ENCODE results near the gene OMA1. TPM values are rescaled to one million over a fixed set of nuclear protein-coding genes. Genes with fewer than 3 reads are reported as not detected.

Gene OMA1
- total and polyA plus RNA-seq, 7 donors: 10.6 to 74.9 (median 34.3) TPM

- intact Hi-C loops (cut with DNase I): no loop called here
- Histone ChIP-seq H3K27ac (no peak overlapping the region), H3K4me1 (no peaks in the 10 kb centered on the region), H3K4me3 (no peak overlapping the region), H3K36me3 (no peaks in the 10 kb centered on the region), H3K27me3 (no peaks in the 10 kb centered on the region), H3K9me3 (no peaks in the 10 kb centered on the region)
- no peak for DNase-seq
- 45 to 54% methylated on average over 2 of the region's 2 CpGs for WGBS, 2 donors
- no peak for TF ChIP-seq CTCF (IDR thresholded peaks at IDR 0.05)
- no peak for TF ChIP-seq EP300 (IDR thresholded peaks at IDR 0.05)
Measured at GRCh38 chr1:58460469-58460868, 86.1 kb downstream of the OMA1 start.

GRCh38 chr1:58459911-58460310, 86.6 kb downstream of the OMA1 start:
- no peak for TF ChIP-seq EP300 (IDR thresholded peaks at IDR 0.05)
- no peak for TF ChIP-seq POLR2A (IDR thresholded peaks at IDR 0.05)
- no peak for TF ChIP-seq CTCF (IDR thresholded peaks at IDR 0.05)
- no peak for TF ChIP-seq POLR2AphosphoS5 (IDR thresholded peaks at IDR 0.05)
- no peak for DNase-seq
- no peaks in the 10 kb centered on the region for H3K36me3 ChIP-seq
- no peaks in the 10 kb centered on the region for H3K4me1 ChIP-seq
- intact Hi-C loops (cut with DNase I): no loop called here
- H3K9me3 ChIP-seq: no peaks in the 10 kb centered on the region
- no peaks in the 10 kb centered on the region for H3K27me3 ChIP-seq
- no peak overlapping the region for H3K4me3 ChIP-seq
- 86 to 90% methylated on average over 1 of the region's 1 CpG for WGBS, 2 donors
- H3K27ac ChIP-seq: no peak overlapping the region

- TF ChIP-seq POLR2AphosphoS5 (IDR thresholded peaks at IDR 0.05): no peak
- TF ChIP-seq EP300 (IDR thresholded peaks at IDR 0.05): no peak
- no peak for TF ChIP-seq POLR2A (IDR thresholded peaks at IDR 0.05)
- TF ChIP-seq CTCF (IDR thresholded peaks at IDR 0.05): no peak
- intact Hi-C loops (cut with DNase I): no loop called here
- 64 to 80% methylated on average over 11 of the region's 11 CpGs for WGBS, 2 donors
- DNase-seq: no peak
- no peak overlapping the region for H3K27ac ChIP-seq
- no peaks in the 10 kb centered on the region for H3K4me1 ChIP-seq
- H3K27me3 ChIP-seq: no peaks in the 10 kb centered on the region
- no peaks in the 10 kb centered on the region for H3K9me3 ChIP-seq
- H3K36me3 ChIP-seq: no peaks in the 10 kb centered on the region
- H3K4me3 ChIP-seq: no peak overlapping the region
Measured at GRCh38 chr1:58457023-58457635, 89.4 kb downstream of the OMA1 start.

DNA sequence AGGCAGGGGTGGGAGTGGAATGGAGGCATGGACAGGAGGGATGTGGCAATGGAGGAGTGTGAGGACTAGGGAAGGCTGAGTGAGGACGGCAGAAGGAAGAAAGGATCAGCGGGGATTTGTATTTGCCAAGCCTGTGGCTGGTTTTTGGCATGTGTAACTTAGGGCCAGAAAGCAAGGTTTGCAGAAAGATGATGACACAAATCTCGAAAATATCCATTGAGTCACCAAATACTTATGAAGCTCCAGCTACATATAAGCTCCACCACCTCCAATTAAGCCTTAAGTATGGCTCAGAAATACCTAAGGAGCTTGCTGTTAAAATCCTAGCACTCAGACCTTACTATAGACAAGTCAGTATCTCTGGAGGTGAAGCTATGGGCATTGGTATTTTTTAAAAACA, 90.1 kb downstream of the OMA1 start:
- intact Hi-C loops (cut with DNase I): no loop called here
- Histone ChIP-seq H3K36me3 (no peaks in the 10 kb centered on the region), H3K4me1 (no peaks in the 10 kb centered on the region), H3K27me3 (no peaks in the 10 kb centered on the region), H3K4me3 (no peak overlapping the region), H3K27ac (no peak overlapping the region), H3K9me3 (no peaks in the 10 kb centered on the region)
- 83 to 85% methylated on average over 3 of the region's 3 CpGs for WGBS, 2 donors
- TF ChIP-seq POLR2AphosphoS5 (IDR thresholded peaks at IDR 0.05) (no peak), EP300 (IDR thresholded peaks at IDR 0.05) (no peak), CTCF (IDR thresholded peaks at IDR 0.05) (no peak), POLR2A (IDR thresholded peaks at IDR 0.05) (no peak)
- no peak for DNase-seq

- Histone ChIP-seq H3K27me3 (no peaks in the 10 kb centered on the region), H3K4me1 (no peaks in the 10 kb centered on the region), H3K9me3 (no peaks in the 10 kb centered on the region), H3K4me3 (no peak overlapping the region), H3K27ac (no peak overlapping the region), H3K36me3 (no peaks in the 10 kb centered on the region)
- intact Hi-C loops (cut with DNase I): no loop called here
- DNase-seq: no peak
- TF ChIP-seq POLR2AphosphoS5 (IDR thresholded peaks at IDR 0.05) (no peak), POLR2A (IDR thresholded peaks at IDR 0.05) (no peak), CTCF (IDR thresholded peaks at IDR 0.05) (no peak), EP300 (IDR thresholded peaks at IDR 0.05) (no peak)
- 80 to 82% methylated on average over 6 of the region's 6 CpGs for WGBS, 2 donors
Measured at GRCh38 chr1:58454807-58455206, 91.7 kb downstream of the OMA1 start.

All from sigmoid colon (tissue), 7 donors.